ENCODE measurements around the gene SHMT1.

The SHMT1 gene

DNA sequence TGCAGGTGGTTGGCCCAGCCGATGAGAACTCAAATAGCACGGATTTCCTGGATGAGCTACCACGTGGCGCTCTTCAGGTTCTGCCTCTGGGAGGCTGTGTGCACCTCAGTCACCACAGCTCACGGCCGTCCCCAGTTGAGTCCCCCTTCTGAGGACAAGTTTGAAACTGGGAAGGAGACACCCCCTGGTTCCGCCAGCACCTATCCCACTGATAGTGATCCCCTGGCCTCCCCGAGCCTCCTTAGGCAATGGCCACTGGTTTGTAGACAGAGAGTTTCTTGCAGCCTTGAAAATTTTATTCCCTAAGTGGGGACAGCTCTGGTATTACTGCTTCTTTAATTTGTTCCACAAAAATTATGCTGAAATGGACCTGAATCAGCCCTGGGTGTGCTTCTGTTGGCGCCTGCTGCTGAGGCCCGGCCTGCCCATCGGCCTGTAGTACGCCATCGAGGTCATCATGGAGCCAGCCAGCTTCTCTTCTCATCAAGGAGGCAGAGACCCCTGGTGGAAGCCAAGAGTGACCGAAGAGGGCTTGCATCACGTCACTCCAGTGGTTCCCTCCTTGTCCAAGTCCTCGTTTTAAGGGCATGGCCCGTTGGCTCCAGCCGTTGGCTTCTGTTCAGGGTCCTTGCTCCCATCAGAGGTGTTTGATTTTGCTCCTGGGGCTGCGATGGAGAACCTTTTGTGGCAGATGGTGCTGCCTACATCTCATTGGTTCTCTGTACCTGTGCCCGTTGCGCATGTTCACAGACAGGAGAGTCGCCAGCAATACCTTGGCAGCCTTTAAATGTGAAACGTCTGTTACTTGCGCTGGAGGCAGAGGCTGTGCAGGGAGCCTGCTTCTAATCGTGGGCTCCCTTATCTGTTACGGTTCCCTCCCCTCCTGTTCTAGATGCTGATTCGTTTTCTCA, 39.0 kb downstream of the SHMT1 start:
- 95% methylated on average over 27 of the region's 27 CpGs for WGBS
- peaks cover 66% of the 10 kb centered on the region for H3K36me3 ChIP-seq (ENCODE audit: insufficient read depth, low read length)
- no peak overlapping the region for H3K27ac ChIP-seq (ENCODE audit: low read depth, low read length)
- no peak overlapping the region for H3K9ac ChIP-seq (ENCODE audit: low read depth, low read length)
- no peaks in the 10 kb centered on the region for H3K9me3 ChIP-seq (ENCODE audit: insufficient read depth, low read depth, low read length)
- H3K4me1 ChIP-seq (ENCODE audit: insufficient read depth, low read length): no peaks in the 10 kb centered on the region
- H3K27me3 ChIP-seq (ENCODE audit: insufficient read depth, low read length): no peaks in the 10 kb centered on the region
- no peak overlapping the region for H3K4me3 ChIP-seq (ENCODE audit: low read length)

- H3K27me3 ChIP-seq (ENCODE audit: insufficient read depth, low read length): no peaks in the 10 kb centered on the region
- H3K9ac ChIP-seq (ENCODE audit: low read depth, low read length): no peak overlapping the region
- H3K36me3 ChIP-seq (ENCODE audit: insufficient read depth, low read length): peaks cover 63% of the 10 kb centered on the region
- no peaks in the 10 kb centered on the region for H3K4me1 ChIP-seq (ENCODE audit: insufficient read depth, low read length)
- no peak overlapping the region for H3K4me3 ChIP-seq (ENCODE audit: low read length)
- 94% methylated on average over 16 of the region's 16 CpGs for WGBS
- no peak overlapping the region for H3K27ac ChIP-seq (ENCODE audit: low read depth, low read length)
- H3K9me3 ChIP-seq (ENCODE audit: insufficient read depth, low read depth, low read length): no peaks in the 10 kb centered on the region
These were observed 39.7 kb downstream of the SHMT1 start for GRCh38 chr17:18323507-18324139.

DNA sequence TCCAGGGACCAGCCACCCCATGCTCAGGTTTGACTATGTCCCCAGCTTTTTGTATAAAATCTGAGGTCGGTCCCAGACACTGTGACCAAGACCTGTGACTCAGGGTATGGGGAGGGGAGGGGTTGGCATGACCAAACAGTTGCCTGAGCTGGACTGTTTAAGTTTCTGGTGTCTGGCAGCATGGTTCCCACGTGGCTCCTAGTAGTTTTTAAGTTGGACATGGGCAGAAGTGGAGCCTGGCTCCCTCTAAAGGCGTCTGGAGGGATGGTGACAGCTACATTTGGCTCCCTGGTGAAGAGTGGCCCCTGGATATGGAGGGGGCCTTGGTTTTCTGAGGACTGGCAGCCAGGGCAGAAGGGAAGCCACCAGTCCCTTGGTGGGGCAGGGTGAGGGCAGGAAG, 40.3 kb downstream of the SHMT1 start:
- no peaks in the 10 kb centered on the region for H3K4me1 ChIP-seq (ENCODE audit: insufficient read depth, low read length)
- no peak overlapping the region for H3K9ac ChIP-seq (ENCODE audit: low read depth, low read length)
- no peaks in the 10 kb centered on the region for H3K9me3 ChIP-seq (ENCODE audit: insufficient read depth, low read depth, low read length)
- H3K27me3 ChIP-seq (ENCODE audit: insufficient read depth, low read length): no peaks in the 10 kb centered on the region
- no peak overlapping the region for H3K4me3 ChIP-seq (ENCODE audit: low read length)
- WGBS: 79% methylated on average over 3 of the region's 3 CpGs
- H3K27ac ChIP-seq (ENCODE audit: low read depth, low read length): no peak overlapping the region
- H3K36me3 ChIP-seq (ENCODE audit: insufficient read depth, low read length): peaks cover 59% of the 10 kb centered on the region

DNA sequence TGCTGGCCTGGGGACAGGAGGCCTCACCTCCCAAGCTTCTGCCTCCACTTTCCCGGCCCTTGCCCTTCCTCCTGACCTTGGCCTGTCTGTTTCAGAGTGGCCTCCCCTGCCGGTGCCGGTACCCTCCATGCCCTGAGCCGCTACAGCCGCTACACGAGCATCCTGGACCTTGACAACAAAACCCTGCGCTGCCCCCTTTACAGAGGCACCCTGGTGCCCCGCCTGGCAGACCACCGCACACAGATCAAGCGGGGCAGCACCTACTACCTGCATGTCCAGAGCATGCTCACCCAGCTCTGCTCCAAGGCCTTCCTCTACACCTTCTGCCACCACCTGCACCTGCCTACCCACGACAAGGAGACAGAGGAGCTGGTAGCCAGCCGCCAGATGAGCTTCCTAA, 40.8 kb downstream of the SHMT1 start:
- Histone ChIP-seq H3K9ac (ENCODE audit: low read depth, low read length) (no peak overlapping the region), H3K4me3 (ENCODE audit: low read length) (no peak overlapping the region), H3K27me3 (ENCODE audit: insufficient read depth, low read length) (no peaks in the 10 kb centered on the region), H3K9me3 (ENCODE audit: insufficient read depth, low read depth, low read length) (no peaks in the 10 kb centered on the region), H3K27ac (ENCODE audit: low read depth, low read length) (no peak overlapping the region), H3K36me3 (ENCODE audit: insufficient read depth, low read length) (peaks cover 59% of the 10 kb centered on the region), H3K4me1 (ENCODE audit: insufficient read depth, low read length) (no peaks in the 10 kb centered on the region)
- 95% methylated on average over 12 of the region's 12 CpGs for WGBS

DNA sequence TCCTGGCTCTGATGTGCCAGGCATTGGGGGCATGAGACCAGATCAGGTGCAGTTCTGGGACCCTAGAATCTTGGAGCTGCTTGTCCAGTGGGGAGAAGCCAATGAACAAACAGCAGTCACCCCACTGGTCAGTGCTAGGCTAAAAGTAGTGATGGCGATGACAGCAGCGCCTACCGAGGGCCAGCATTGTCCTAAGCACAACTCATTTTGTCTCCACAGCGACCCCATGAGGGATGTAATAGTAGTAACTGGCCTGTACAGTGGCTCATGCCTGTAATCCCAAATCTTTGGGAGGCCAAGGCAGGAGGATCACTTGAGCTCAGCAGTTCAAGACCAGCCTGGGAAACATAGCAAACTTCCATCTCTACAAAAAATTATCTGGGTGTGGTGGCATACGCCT, 42.0 kb downstream of the SHMT1 start:
- H3K9ac ChIP-seq (ENCODE audit: low read depth, low read length): no peak overlapping the region
- 88% methylated on average over 5 of the region's 5 CpGs for WGBS
- H3K4me1 ChIP-seq (ENCODE audit: insufficient read depth, low read length): no peaks in the 10 kb centered on the region
- no peak overlapping the region for H3K4me3 ChIP-seq (ENCODE audit: low read length)
- no peaks in the 10 kb centered on the region for H3K9me3 ChIP-seq (ENCODE audit: insufficient read depth, low read depth, low read length)
- peaks cover 61% of the 10 kb centered on the region for H3K36me3 ChIP-seq (ENCODE audit: insufficient read depth, low read length)
- H3K27ac ChIP-seq (ENCODE audit: low read depth, low read length): no peak overlapping the region
- H3K27me3 ChIP-seq (ENCODE audit: insufficient read depth, low read length): no peaks in the 10 kb centered on the region

DNA sequence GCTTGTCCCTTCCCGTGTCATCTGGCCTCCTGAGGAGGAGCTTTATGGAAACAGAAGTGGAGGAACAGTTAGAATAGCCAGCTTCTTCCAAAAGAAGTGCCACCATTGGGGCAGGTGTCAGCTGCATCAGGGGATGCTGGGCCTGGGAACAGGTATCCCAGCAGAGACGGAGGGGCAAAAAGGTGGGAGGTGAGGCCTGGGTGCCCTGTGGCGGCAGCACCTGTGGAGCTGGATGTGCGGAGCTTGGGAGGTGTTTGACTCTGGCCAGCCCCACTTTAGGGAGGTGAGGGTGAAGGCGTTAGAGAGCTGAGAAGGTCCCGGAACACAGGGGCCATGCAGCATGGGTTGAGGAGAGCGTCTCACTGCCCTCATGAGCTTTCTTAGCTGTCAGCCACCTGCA, 43.0 kb downstream of the SHMT1 start:
- WGBS: 95% methylated on average over 7 of the region's 7 CpGs
- H3K4me3 ChIP-seq (ENCODE audit: low read length): no peak overlapping the region
- H3K4me1 ChIP-seq (ENCODE audit: insufficient read depth, low read length): peaks cover 5% of the 10 kb centered on the region; the same call in 1 of the 2 replicates
- H3K9me3 ChIP-seq (ENCODE audit: insufficient read depth, low read depth, low read length): no peaks in the 10 kb centered on the region
- H3K9ac ChIP-seq (ENCODE audit: low read depth, low read length): no peak overlapping the region
- no peak overlapping the region for H3K27ac ChIP-seq (ENCODE audit: low read depth, low read length)
- H3K27me3 ChIP-seq (ENCODE audit: insufficient read depth, low read length): no peaks in the 10 kb centered on the region
- H3K36me3 ChIP-seq (ENCODE audit: insufficient read depth, low read length): peaks cover 56% of the 10 kb centered on the region

DNA sequence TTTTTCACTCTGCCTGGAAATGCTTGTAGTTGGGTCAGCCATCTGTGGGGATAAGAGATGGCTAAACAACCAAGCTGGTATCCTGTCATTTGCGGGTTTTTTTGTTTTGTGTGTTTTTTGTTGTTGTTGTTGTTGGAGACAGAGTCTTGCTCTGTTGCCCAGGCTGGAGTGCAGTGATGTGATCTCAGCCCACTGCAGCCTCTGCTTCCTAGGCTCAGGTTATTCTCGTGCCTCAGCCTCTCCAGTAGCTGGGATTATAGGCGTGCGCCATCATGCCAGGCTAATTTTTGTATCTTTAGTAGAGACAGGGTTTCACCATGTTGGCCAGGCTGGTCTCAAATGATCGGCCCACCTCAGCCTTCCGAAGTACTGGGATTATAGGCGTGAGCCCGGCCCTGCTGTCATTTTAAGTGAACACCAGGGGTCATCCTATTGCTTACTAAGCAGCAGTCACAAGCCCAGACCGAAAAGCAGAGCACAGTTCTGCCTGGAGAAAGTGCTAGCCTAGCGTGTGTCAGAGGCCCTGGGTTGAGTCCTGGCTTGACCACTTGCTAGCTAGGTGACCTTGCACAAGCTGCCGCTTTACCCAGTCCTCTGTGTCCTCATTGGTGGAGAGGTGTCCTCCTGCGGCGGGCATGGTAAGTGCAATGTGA, 43.6 kb downstream of the SHMT1 start:
- peaks cover 5% of the 10 kb centered on the region; the same call in 1 of the 2 replicates for H3K4me1 ChIP-seq (ENCODE audit: insufficient read depth, low read length)
- no peak overlapping the region for H3K4me3 ChIP-seq (ENCODE audit: low read length)
- H3K27me3 ChIP-seq (ENCODE audit: insufficient read depth, low read length): no peaks in the 10 kb centered on the region
- WGBS: 74% methylated on average over 13 of the region's 13 CpGs
- no peaks in the 10 kb centered on the region for H3K9me3 ChIP-seq (ENCODE audit: insufficient read depth, low read depth, low read length)
- no peak overlapping the region for H3K9ac ChIP-seq (ENCODE audit: low read depth, low read length)
- no peak overlapping the region for H3K27ac ChIP-seq (ENCODE audit: low read depth, low read length)
- H3K36me3 ChIP-seq (ENCODE audit: insufficient read depth, low read length): peaks cover 50% of the 10 kb centered on the region

- 88% methylated on average over 18 of the region's 18 CpGs for WGBS
- Histone ChIP-seq H3K9me3 (ENCODE audit: insufficient read depth, low read depth, low read length) (no peaks in the 10 kb centered on the region), H3K27me3 (ENCODE audit: insufficient read depth, low read length) (no peaks in the 10 kb centered on the region), H3K27ac (ENCODE audit: low read depth, low read length) (no peak overlapping the region), H3K36me3 (ENCODE audit: insufficient read depth, low read length) (peaks cover 42% of the 10 kb centered on the region), H3K9ac (ENCODE audit: low read depth, low read length) (0 out of 2 replicates have a peak overlapping the region, but pooled peaks have one; percentile 3), H3K4me1 (ENCODE audit: insufficient read depth, low read length) (peaks cover 5% of the 10 kb centered on the region; the same call in 1 of the 2 replicates), H3K4me3 (ENCODE audit: low read length) (no peak overlapping the region)
These were observed 44.4 kb downstream of the SHMT1 start for GRCh38 chr17:18318771-18319450.

DNA sequence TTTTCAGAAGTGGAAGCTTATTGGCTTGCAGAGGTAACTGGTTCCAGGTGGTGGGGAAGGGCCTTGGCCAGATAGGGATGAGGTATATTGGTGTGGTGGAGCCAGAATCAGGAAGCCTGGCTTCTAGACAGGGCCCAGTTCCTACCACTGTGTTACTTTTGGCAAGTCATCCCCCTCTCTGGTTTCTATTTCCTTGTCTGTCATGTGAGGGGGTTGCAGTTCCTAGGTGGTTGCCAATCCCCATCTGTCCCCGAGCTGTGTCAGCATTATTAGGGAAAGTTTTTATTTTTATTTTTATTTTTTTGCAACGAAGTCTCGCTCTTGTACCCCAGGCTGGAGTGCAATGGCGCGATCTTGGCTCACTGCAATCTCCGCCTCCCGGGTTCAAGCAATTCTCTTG, 45.2 kb downstream of the SHMT1 start:
- Histone ChIP-seq H3K36me3 (ENCODE audit: insufficient read depth, low read length) (peaks cover 37% of the 10 kb centered on the region), H3K4me3 (ENCODE audit: low read length) (no peak overlapping the region)

GRCh38 chr17:18315961-18316360, 47.4 kb downstream of the SHMT1 start:
- H3K27me3 ChIP-seq (ENCODE audit: insufficient read depth, low read length): no peaks in the 10 kb centered on the region
- WGBS: 79% methylated on average over 11 of the region's 11 CpGs
- peaks cover 46% of the 10 kb centered on the region for H3K36me3 ChIP-seq (ENCODE audit: insufficient read depth, low read length)
- peak overlapping the region; percentile 92 for H3K4me3 ChIP-seq (ENCODE audit: low read length)
- no peak overlapping the region; the same call in 1 of the 2 replicates for H3K27ac ChIP-seq (ENCODE audit: low read depth, low read length)
- H3K4me1 ChIP-seq (ENCODE audit: insufficient read depth, low read length): peaks cover 12% of the 10 kb centered on the region; the same call in 1 of the 2 replicates
- H3K9ac ChIP-seq (ENCODE audit: low read depth, low read length): peak overlapping the region; percentile 92
- no peaks in the 10 kb centered on the region for H3K9me3 ChIP-seq (ENCODE audit: insufficient read depth, low read depth, low read length)

More for the DNA sequence above, 45.2 kb downstream of the SHMT1 start:
- H3K4me1 ChIP-seq (ENCODE audit: insufficient read depth, low read length): peaks cover 11% of the 10 kb centered on the region; the same call in 1 of the 2 replicates
- H3K27me3 ChIP-seq (ENCODE audit: insufficient read depth, low read length): no peaks in the 10 kb centered on the region
- H3K9me3 ChIP-seq (ENCODE audit: insufficient read depth, low read depth, low read length): no peaks in the 10 kb centered on the region
- no peak overlapping the region for H3K9ac ChIP-seq (ENCODE audit: low read depth, low read length)
- H3K27ac ChIP-seq (ENCODE audit: low read depth, low read length): no peak overlapping the region
- WGBS: 91% methylated on average over 7 of the region's 7 CpGs

All from HUES64 (cell line).